Measurements from ENCODE around the gene GLT1D1.
"Not testable (repeated sequence)": the region's sequence is repeated elsewhere in the genome, so short reads cannot be mapped to it uniquely, and the experiment has no call there.

Gene GLT1D1

GRCh38 chr12:128852885-128853599 is at the start of gene GLT1D1:
Gene GLT1D1, plus strand, starts transcription at chr12:128853478. Its CDS starts 104 bp downstream, at chr12:128853582.
- no peak for DNase-seq (ENCODE audit: low read depth in 2 of 2)

DNA sequence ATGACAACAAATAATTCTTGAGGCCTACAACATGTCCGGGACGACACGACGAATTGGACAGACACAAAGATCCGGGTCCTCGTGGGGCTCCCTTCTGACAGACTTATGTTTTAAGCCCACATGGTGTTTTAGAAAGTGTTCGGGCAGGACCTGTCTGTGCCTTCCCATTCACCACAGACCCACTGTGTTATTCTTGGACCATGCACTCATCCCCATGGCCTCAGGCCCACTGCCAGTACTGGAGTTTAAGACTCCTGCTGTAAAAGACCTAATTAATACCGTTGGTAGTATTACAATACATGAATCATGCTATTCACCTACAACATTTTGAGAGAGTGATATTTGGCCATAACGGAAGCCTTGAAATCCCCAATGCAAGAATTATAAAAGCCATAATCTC is 49.5 kb upstream of the GLT1D1 start:
- DNase-seq (ENCODE audit: low read depth in 2 of 2), result no peak

- no peak for DNase-seq (ENCODE audit: low read depth in 2 of 2)
Measured at GRCh38 chr12:128804762-128805161, 48.5 kb upstream of the GLT1D1 start.

DNA sequence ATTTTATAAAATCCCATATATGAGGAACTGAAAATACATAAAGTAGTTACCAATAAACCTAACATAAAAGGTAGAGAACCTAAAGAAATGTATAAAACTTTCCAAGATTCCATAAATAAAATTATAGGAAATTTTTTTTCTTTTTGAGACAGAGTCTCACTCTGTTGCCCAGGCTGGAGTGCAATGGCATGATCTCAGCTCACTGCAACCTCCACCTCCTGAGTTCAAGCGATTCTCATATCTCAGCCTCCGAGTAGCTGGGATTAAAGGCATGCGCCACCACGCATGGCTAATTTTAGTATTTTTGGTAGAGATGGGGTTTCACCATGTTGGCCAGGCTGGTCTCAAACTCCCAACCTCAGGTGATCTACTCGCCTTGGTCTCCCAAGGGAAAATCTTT is 47.9 kb upstream of the GLT1D1 start:
- not testable (repeated sequence) for DNase-seq (ENCODE audit: low read depth in 2 of 2)

GRCh38 chr12:128806573-128806972 is 46.7 kb upstream of the GLT1D1 start:
- no peak for DNase-seq (ENCODE audit: low read depth in 2 of 2)

DNA sequence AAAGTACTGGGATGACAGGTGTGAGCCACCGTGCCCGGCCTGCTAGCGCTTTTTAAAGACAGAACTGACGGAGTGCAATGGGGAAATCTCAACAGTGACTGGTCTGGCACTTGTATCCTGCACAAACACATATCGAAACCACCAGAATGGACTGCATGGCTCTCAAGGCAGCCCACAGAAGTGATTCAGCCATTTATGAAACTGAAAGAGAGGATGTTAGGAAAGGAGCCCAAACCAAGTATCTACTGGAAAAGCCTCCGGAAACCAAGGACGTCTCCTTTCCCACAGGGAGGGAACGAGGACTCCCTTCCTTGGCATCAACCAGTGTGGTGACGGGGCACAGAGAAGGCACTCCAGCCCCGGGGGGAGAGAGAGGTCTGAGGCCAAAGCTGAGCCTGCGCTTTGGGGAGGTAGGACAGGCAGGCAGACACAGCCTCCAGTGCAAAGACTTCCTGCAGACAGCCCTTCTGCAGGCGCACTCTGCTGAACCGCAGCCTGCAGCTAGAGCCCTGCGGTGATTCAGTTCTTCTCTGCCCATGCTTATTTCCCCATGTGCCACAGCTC is 46.0 kb upstream of the GLT1D1 start:
- DNase-seq (ENCODE audit: low read depth in 2 of 2), result no peak

GRCh38 chr12:128808651-128809050 is 44.6 kb upstream of the GLT1D1 start:
- DNase-seq (ENCODE audit: low read depth in 2 of 2), result no peak

DNA sequence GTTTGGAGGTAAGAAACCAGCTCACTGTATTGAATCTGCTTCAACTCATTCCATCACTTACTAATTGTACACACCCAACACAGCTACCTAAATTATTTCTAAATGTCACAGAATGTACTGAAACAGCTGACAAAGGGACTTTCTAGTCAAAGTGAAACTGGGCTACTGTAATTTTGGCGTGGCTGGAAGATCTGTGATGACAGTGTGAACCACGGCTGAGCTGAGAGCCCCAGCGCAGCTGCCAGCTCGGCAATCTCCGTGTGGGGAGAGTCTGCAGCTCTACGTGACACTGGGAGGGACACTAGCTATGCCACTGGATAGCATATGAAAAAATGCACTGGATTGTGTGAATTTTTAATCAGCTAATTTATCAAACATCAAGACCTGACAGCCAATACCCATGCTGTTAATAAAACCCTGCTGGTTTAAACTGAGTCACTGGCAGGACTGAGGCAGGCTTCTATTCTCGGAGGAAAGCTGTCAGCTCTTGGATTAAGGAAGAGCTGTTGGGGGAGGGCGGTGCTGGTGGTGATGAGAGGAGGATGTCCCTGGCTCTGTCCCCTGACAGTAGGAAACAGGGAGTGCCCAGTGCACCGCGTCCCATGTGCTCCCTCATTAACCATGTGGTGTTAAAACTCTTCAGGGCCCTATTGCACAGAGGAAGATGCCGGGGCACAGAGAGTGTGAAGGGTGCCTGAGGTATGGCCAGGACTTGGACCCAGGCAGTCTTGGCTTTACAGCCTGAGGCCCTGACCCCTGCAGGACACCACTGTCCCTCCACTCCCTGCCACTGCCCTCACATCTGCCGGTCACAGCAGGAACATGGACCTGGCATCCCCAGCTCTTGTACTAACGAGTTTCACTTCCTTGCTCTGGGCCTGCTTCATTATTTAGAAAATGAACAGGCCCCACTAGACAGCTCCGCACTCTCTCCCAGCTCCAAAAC is 42.8 kb upstream of the GLT1D1 start:
- DNase-seq (ENCODE audit: low read depth in 2 of 2), result peak in 1 of 2 donors; percentile 46

DNA sequence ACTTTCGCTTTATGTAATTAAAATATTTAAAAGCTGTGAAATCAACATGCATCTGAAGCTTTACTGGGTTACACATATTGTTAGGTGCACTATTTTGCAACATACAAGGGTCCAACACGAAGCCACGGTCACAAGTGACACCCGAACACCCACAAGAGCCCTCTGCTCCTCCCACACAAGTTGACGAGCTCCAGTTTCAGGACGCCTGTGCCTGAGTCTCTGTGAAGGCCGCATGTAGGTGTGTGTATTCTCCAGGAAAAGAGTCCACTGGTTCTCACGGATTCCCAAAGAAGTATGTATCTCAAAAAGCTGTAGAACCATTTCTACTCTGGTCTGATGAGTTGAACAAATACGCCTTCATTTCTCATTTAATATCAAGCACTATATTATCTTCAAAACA is 41.5 kb upstream of the GLT1D1 start:
- DNase-seq (ENCODE audit: low read depth in 2 of 2), result no peak

GRCh38 chr12:128813392-128813791 is 39.9 kb upstream of the GLT1D1 start:
- no peak for DNase-seq (ENCODE audit: low read depth in 2 of 2)

DNA sequence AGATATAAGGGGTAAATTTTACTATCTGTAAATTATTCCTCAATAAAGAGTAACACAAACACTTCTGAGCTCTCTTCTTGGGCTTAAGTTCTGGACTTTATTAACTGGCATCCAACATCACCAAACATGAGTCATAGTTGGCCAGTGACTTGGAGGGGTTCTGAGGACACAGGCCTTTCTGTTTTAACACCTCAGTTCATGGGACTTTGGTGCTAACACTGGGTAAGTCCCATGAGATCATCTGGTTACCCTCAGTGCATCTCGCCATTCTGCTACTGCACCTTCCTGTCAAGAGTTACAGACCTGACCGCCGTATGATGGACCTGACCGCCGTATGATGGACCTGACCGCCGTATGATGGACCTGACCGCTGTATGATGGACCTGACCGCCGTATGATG is 39.4 kb upstream of the GLT1D1 start:
- DNase-seq (ENCODE audit: low read depth in 2 of 2), result no peak

GRCh38 chr12:128814411-128815261 is 38.6 kb upstream of the GLT1D1 start:
- DNase-seq (ENCODE audit: low read depth in 2 of 2), result no peak

DNA sequence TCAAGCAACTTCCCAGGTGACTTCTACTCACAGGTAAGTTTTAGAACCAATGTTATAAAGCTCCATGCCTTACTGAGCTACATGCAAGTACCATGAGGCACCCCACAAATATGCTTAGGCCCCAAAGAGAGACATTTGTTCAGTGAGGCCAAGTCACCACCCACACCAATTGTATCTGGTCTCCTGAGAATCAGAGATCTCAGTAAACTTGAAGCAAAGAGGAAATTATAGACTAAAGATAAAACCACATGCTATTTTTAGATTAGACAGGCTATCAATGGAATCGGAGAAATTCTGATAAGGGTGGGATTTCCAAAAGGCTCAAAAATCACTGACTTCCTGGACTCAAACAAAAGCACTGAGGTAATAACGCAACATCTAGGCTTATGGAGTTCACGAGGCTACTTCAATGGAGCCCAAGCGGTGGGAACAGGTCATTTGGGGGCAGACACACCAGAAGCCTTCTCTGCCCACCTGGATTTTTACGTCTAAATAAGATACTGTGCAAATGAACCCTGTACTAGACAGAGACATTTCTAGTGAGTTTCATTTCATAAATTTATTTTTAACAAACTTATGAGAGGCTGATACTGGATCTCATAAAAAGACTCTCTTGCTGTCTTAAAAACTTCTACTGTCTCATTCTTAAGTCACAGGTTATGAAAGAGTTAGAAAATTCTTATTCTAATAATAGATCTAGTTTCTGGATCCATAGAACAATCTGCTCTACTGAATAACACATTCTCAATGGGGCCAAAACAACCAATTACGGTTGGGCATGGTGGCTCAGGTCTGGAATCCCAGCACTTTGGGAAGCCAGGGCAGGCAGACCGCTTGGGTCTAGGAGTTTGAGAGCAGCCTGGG is 37.3 kb upstream of the GLT1D1 start:
- DNase-seq (ENCODE audit: low read depth in 2 of 2), result no peak

- no peak for DNase-seq (ENCODE audit: low read depth in 2 of 2)
Measured at GRCh38 chr12:128816643-128816920, 36.7 kb upstream of the GLT1D1 start.

- DNase-seq (ENCODE audit: low read depth in 2 of 2), result no peak
Measured at GRCh38 chr12:128817111-128818015, 35.9 kb upstream of the GLT1D1 start.

GRCh38 chr12:128818065-128819022 is 34.9 kb upstream of the GLT1D1 start:
- DNase-seq (ENCODE audit: low read depth in 2 of 2), result no peak

DNA sequence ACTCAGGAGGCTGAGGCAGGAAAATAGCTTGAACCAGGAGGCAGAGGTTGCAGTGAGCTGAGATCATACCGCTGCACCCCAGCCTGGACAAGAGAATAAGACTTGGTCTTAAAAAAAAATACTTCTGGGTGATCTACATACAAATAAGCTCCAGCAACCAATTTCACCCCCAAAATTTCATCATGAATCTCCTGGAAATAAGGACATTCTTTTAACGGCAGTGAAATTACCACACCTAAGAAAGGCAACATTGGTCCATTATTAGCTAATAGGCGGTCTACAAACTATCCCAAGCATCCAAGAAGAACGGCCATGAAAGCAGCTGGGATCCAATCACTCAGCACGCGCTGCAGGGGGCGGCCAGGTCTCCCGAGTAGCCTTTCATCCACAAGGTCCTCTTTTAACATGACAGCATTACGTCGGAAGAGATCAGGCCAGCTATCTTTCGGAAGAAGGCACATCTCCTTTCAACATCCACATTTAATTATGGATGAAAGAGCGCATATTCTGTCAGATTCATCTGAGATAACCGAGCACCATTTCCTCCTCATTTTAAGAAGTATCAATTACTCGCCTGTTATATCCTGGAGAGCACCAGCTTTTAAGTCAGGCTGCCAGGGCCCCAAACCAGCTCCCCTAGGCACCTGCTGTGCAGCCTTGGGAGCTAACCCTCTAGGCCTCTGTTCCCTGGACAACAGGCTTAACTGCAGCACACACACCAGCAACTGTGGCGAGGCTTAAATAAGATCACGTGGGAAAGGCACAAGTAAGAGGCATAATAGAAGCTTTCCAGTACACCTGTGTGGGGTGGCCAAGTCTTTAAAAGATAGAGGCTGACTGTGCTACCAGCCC is 33.8 kb upstream of the GLT1D1 start:
- no peak for DNase-seq (ENCODE audit: low read depth in 2 of 2)

DNA sequence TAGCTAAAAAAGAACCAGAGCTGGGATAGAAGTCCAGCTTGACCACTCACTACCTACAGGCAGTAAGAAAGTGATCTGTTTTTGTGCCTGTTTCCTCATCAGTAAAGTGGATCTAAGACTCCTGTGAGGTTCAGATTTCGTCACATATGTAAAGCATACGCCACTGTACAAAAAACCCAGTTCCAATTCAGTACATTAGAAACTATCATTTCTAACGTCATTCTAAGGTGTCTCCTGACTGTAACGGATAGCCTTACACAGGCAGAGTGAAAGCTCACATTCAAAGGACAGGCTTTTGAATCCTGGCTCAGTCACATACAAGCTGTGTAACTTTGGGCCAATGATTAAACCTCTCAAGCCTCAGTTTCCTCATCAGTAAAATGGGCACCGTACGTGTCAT is 33.0 kb upstream of the GLT1D1 start:
- no peak for DNase-seq (ENCODE audit: low read depth in 2 of 2)

All from stimulated activated CD8-positive, alpha-beta memory T cell treated with anti-CD3 and anti-CD28 coated beads, Interleukin-2, amount 100 ng/mL, for 48 hours (primary cell).